ENCODE measurements around the gene GGTLC2.
"Not testable (repeated sequence)": the region's sequence is repeated elsewhere in the genome, so short reads cannot be mapped to it uniquely, and the experiment has no call there.

The GGTLC2 gene

DNA sequence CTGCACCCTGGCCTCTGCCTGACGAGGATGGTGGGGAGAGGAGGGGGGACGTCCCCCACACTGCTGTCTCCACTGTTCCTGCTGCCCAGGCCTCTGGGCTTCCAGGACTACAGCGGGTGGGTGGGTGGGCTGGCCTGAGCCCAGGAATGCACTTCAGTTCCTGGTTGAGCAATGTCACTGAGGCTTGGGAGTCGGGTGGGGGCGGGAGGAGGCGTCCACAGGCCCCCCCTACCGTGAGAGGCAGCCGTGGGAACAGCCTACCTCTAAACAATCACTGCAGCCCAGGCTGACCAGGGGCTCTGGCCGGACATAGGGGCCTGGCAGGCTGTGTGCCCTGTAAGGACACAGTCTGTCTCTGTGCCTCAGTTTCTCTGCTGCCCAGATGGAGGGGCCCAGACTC is 6.0 kb downstream of the GGTLC2 start:
- in situ Hi-C loops (cut with MboI; ENCODE audit: low sequenced_read_pairs, unreplicated experiment); DNase-seq (ENCODE audit: low spot score): not testable (repeated sequence)

DNA sequence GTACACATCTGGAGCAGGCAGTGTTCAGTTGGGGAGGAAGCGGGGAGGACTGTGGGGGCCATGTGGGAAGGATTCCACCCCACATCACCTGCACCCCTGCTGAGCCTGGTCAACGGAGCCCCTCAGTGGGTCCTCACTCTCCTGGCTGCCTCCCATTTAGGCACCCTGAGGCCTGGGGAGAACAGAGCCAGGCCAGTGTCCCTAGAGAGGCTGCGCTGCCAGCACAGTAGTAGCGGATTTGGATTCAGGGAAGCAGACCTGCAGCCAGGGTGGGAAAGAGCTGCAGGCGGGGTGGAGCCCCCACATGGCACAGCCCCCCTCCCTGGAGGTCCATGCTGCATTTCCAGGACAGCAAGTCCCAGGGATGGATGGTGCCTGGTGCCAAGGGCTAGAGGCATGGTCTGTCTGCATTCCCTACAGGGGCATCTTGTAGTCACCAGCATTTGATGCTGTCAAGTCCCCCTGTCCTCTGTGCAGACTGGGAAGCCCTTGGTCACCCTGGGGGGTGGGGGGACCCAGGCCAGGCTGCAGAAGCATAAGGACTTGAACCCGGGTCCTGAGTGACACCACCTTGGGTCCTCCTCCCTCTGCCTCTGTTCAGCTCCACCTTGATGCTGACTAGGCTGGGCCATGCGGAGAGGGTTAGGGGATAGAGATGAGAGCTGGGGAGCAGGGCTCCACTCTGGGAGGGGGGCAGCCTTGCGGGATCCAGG is 6.5 kb downstream of the GGTLC2 start:
- DNase-seq (ENCODE audit: low spot score); in situ Hi-C loops (cut with MboI; ENCODE audit: low sequenced_read_pairs, unreplicated experiment): not testable (repeated sequence)

DNA sequence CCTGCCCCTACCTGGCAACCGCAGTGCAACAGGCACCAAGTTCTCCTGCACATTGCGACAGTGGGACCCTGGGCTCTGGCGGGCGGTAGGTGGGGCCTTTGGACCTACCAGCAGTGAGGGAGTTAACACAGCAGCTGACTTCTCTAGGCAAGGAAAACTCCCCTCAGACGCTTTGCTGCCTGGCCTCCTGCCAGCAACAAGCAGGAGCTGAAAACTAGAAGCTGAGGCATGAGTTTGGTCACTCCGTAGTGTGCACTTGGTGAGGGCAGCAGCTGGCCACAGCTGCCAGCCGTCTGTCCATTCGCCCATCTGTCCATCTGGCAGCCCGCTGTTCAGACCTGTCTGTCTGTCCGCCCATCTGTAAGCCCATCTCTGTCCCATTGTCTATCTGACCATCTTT is 7.2 kb downstream of the GGTLC2 start:
- DNase-seq (ENCODE audit: low spot score); in situ Hi-C loops (cut with MboI; ENCODE audit: low sequenced_read_pairs, unreplicated experiment): not testable (repeated sequence)

DNA sequence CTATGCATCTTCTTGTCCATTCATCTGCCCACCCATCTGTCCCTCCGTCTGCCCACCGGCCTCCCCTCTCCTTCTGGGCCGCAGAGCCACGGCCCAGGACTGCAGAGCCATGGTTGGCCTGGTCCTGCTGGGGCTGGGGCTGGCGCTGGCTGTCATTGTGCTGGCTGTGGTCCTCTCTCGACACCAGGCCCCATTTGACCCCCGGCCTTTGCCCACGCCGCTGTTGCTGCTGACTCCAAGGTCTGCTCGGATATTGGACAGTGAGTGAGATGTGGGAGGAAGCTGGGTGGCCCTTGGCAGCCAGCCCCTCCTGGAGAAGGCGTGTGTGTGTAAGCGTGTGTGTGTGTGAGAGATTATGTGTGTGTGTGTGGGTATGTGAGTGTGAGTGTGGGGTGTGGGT is 7.7 kb downstream of the GGTLC2 start:
- DNase-seq (ENCODE audit: low spot score); in situ Hi-C loops (cut with MboI; ENCODE audit: low sequenced_read_pairs, unreplicated experiment): not testable (repeated sequence)

DNA sequence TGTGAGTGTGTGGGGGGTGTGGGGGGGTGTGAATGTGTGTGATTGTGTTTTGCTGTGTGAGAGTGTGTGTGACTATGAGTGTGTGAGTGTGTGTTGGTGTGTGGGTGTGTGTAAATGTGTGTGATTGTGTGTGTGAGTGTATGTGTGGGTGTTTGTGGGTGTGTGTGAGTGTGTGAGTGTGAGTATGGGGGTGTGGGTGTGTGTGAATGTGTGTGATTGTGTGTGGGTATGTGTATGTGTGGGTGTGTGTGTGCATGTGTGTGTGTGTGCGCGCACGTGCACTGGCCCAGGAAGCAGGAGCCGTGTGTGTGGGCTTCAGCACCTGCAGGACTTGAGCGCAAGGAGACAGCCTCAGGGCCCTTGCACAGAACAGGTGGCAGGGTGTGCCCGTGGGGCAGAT is 8.2 kb downstream of the GGTLC2 start:
- DNase-seq (ENCODE audit: low spot score); in situ Hi-C loops (cut with MboI; ENCODE audit: low sequenced_read_pairs, unreplicated experiment): not testable (repeated sequence)

DNA sequence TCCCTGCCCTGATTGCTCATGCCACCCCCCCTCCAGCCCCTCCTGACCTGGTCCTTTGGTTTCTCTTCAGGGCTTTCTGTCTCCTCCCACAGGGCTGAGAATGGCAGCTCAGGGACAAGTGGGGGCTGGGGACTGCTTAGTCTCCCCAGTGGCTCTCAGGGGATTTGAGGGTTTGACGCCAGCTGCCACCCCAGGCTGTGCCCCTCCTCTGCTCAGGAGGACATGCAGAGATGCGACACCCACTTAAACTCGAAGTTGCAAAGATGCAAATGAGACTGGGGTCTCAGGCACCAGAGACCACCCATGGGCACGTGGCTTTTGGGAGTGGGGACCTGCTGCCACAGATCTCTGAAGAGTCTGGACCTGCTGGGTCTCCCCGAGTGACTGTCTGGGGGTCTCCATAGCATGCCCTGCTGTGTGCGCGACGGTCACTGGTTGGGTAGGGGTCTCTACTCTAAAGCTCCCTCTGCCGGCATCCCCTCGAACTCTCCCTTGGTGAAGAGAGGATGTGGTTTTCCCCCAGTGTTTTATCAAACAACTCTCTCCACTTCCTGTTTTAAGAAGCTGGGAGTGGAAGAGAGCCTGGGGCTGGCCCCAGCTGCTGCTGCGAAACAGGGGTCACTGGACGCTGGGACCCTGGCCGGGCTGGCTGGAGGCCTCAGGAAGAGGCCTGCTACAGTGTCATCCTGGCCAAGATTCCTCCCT is 9.4 kb downstream of the GGTLC2 start:
- DNase-seq (ENCODE audit: low spot score); in situ Hi-C loops (cut with MboI; ENCODE audit: low sequenced_read_pairs, unreplicated experiment): not testable (repeated sequence)

DNA sequence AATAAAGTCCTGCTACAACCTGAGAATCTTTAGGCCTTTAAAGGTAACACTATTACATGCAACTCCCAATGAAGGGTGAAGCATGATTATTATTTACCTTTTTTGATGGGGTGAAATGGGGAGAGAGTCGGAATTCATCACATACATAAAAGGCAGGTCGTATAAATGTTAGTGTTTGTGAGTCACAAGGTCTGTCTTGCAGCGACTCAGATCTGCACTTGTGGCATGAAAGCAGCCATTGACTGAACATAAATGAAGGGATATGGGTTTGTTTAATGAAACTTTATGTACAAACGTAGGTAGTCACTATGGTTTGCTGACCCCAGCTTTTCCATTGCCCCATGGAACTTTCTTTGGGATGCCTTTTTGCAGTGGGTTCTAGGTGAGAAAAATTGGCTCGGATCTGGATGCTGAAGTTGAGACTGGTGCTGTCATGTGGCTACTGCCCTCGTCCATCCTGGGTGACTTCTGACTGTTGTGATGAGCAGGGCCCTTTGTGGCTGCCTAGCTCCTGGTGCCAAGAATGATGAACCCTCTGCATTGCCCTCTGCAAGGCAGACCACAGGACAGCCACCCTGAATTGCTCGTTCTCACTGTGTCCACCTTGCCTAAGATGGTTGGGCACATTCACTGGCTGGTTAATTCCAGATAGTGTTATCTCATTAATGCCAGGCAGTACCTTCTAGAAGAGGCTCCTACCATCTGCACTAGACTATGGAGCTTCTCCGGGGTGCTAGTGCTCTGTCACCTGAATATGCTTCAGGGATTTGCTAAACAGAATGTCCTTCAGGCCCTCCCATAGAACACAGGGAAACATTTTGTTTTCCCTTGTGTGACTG is 11.3 kb downstream of the GGTLC2 start:
- TF ChIP-seq, protein P1, sequence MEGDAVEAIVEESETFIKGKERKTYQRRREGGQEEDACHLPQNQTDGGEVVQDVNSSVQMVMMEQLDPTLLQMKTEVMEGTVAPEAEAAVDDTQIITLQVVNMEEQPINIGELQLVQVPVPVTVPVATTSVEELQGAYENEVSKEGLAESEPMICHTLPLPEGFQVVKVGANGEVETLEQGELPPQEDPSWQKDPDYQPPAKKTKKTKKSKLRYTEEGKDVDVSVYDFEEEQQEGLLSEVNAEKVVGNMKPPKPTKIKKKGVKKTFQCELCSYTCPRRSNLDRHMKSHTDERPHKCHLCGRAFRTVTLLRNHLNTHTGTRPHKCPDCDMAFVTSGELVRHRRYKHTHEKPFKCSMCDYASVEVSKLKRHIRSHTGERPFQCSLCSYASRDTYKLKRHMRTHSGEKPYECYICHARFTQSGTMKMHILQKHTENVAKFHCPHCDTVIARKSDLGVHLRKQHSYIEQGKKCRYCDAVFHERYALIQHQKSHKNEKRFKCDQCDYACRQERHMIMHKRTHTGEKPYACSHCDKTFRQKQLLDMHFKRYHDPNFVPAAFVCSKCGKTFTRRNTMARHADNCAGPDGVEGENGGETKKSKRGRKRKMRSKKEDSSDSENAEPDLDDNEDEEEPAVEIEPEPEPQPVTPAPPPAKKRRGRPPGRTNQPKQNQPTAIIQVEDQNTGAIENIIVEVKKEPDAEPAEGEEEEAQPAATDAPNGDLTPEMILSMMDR (IDR thresholded peaks at IDR 0.05; ENCODE audit: borderline replicate concordance, control extremely low read depth, extremely low read depth, insufficient read depth, missing control alignments), result no peak
- in situ Hi-C loops (cut with MboI; ENCODE audit: low sequenced_read_pairs, unreplicated experiment), result no loop called here
- DNase-seq (ENCODE audit: low spot score), result no peak

DNA sequence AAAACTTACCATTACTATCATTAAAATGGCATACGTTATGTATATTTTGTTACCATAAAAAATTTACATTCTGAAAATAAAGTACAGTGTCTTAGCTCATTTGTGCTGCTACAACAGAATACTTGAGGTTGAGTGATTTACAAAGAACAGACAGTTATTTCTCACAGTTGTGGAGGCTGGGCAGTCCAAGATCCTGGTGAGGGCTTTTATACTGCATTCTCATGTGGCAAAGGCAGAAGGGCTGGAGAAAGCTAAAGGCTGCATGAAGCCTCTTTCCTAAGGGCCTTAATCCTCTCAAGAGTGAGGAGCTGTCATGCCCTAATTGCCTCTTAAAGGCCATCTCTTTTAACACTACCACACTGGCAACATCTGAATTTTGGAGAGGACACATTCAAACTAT is 13.3 kb downstream of the GGTLC2 start:
- DNase-seq (ENCODE audit: low spot score), result no peak
- TF ChIP-seq, protein P1 (IDR thresholded peaks at IDR 0.05; ENCODE audit: borderline replicate concordance, control extremely low read depth, extremely low read depth, insufficient read depth, missing control alignments), result no peak
- in situ Hi-C loops (cut with MboI; ENCODE audit: low sequenced_read_pairs, unreplicated experiment), result no loop called here

DNA sequence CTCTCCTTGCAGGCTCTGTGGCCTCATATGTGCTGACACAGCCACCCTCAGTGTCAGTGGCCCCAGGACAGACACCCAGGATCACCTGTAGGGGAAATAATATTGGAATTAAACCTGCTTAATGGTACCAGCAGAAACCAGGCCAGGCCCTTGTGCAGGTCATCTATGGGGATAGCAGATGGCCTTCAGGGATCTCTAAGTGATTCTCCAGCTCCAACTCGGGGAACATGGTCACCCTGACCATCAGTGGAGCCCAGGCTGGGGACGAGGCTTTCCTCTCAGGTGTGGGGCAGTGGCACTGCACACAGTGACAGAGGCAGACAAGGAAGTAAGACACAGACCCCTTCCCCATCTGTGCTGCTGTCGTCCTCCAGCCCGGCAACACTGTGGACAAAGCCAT is 16.9 kb downstream of the GGTLC2 start:
- DNase-seq (ENCODE audit: low spot score), result no peak
- TF ChIP-seq, protein P1 (IDR thresholded peaks at IDR 0.05; ENCODE audit: borderline replicate concordance, control extremely low read depth, extremely low read depth, insufficient read depth, missing control alignments), result no peak
- in situ Hi-C loops (cut with MboI; ENCODE audit: low sequenced_read_pairs, unreplicated experiment), result no loop called here

All from GM13976 (cell line).